Right hindlimb (tissue), 1 donor: ENCODE measurements around the gene SLC36A2.

Source experiments
- DNase-seq: peaks from one replicate; pipeline ENCODE4 v3.0.0-alpha.2; 2018

The SLC36A2 gene

GRCh38 chr5:151281001-151281639 is 66.2 kb downstream of the SLC36A2 start:
- DNase-seq, result no peak

DNA sequence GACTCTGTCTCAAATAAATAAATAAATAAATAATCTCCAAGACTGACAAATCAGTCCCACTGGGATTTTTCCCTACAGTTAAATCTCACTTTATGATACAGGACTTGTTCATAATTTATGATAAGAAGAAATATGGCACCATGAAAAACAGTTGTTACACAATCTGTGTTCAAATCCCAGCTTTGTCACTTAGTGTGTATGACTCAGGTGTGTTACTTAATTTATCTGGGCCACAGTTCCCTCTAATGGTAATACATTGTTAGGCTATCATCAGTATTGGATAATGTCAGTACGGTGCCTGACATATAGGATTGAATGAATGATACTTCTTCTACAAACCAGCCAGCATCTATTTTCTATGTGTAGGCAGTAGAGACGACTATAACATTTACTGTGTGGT is 66.9 kb downstream of the SLC36A2 start:
- DNase-seq, result no peak

DNA sequence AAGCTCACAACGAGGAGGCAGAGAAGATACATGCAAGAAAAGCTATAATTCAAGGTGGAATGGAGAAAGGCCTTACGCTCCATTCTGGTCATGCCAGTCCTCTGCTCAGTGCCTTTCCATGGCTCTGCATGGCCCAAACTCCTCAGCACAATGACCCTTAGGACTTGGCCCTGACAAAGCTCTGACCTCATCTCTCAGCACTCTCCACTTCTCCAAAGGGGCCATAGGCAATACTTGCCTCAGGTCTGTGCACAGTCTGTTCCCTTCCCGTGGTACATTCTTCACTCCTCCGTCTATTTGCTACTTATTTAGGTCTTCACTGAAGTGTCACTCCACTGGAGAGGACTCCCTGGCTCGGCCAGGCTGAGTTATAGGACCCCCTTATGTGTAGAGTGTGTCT is 68.5 kb downstream of the SLC36A2 start:
- DNase-seq, result no peak

- no peak for DNase-seq
Measured at GRCh38 chr5:151275803-151276202, 71.6 kb downstream of the SLC36A2 start.

DNA sequence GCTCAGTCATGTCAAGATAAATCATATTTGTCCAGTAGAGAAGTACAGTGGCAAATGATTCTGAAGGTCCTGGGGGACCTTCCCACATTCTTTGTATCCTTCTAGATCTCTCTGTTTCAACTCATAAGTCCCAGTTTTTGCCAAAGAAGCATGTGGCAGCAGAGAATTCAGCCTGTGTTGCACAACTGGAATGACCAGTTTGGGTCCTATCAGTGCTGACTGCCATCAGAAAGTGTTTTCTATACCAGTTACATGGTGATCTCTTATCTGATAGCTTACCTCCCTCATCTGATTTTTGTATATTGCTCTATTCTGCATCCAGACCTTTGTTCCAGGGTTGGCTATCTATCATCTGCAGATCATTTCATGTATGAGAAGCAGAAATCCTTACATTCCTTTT is 72.7 kb downstream of the SLC36A2 start:
- no peak for DNase-seq

DNA sequence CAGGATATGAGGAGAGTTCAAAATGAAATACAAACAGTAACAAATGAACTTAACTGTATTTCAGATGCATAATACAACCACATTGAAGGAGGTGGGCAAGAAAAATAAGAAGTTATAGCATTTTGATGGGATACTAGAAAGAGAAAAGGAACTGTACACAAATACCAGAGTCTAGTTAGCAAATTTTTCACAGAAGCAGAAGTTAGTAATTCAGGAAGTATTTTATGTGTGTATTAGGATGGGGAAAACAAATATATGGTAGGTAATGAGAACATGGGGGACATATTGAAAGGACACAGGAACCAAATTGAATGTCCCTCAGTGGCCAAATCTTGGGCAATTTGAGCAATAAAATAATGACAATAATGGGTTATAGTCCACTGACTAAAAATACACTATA is 76.0 kb downstream of the SLC36A2 start:
- no peak for DNase-seq

DNA sequence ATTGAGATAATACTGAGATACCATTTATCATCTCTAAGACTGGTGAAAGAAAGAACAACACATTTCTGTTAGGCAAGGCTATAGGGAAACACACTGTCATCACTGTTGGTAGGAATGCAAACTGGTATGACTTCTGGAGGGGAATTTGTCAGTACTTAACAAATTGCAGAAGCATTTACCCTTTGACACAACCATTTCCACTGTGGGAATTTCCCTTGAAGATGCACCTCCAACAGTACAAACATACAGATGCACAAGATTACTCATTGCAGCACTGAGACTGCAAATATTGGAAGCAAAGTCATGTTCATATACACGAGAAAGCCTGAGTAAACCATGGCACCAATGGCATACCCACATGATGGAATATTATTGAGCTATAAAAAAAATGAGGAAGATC is 76.8 kb downstream of the SLC36A2 start:
- no peak for DNase-seq

DNA sequence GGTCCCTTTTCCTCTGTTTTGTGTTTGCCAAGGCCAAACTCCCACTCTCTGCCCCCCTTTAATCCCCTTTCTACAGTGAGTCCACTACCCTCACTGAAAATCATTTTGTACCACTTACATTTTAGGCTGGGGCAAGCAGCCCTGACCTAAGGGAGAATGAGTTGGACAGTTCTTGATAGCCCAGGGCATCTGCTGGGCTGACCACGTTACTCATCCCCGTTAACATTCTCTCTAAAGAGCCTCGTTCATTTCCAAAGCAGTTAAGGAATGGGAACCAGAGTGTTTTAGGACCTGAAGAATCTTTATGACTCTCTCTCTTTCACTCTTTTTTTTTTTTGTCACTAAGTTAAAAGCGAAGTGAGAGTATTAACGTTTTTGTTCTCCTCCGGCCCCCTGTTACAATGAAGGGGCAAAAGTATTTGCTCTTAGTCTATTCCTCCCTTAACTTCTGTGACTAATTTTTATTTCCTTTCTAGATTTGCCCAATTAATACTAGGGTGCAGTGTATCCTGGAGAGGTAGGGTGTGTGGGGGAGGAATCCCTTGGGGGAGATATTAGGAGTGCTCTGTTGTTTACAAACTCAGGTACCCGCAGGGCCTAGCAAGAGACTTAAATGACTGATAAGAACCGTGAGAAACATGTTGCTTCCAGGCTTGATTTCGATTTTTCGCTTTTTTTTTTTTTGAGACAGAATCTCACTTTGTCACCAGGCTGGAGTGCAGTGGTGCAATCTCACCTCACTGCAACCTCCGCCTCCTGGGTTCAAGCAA is 79.7 kb downstream of the SLC36A2 start:
- DNase-seq, result no peak
